Glutamatergic neuron (in vitro differentiated cells): ENCODE results near the gene PRDM16. TPM values are rescaled to one million over a fixed set of nuclear protein-coding genes. Genes with fewer than 3 reads are reported as not detected.

ENCODE experiments used
- DNase-seq: peaks from one replicate; pipeline ENCODE4 v3.0.0; 2022
- H3K27ac Mint-ChIP-seq: one replicate; pipeline ENCODE4 v1.8.0; 2020; ENCODE audit warnings: mild to moderate bottlenecking, mixed read lengths, inconsistent platforms; ENCODE audit not compliant: unreplicated experiment
- H3K27me3 Mint-ChIP-seq: one replicate; pipeline ENCODE4 v1.8.0; 2020; ENCODE audit warnings: mild to moderate bottlenecking, moderate library complexity, mixed read lengths, inconsistent platforms; ENCODE audit not compliant: unreplicated experiment
- H3K36me3 Mint-ChIP-seq: one replicate; pipeline ENCODE4 v1.8.0; 2020; ENCODE audit warnings: mild to moderate bottlenecking, mixed read lengths, inconsistent platforms; ENCODE audit not compliant: unreplicated experiment
- H3K4me1 Mint-ChIP-seq: one replicate; pipeline ENCODE4 v1.8.0; 2020; ENCODE audit warnings: mild to moderate bottlenecking, low read depth, mixed read lengths, inconsistent platforms; ENCODE audit not compliant: unreplicated experiment
- H3K4me3 Mint-ChIP-seq: one replicate; pipeline ENCODE4 v1.8.0; 2020; ENCODE audit warnings: mild to moderate bottlenecking, mixed read lengths, inconsistent platforms; ENCODE audit not compliant: unreplicated experiment
- H3K9me3 Mint-ChIP-seq: one replicate; pipeline ENCODE4 v1.8.0; 2020; ENCODE audit warnings: mild to moderate bottlenecking, moderate library complexity, mixed read lengths, inconsistent platforms; ENCODE audit not compliant: unreplicated experiment
- total RNA-seq: library from RNA; stranded (reverse); fragmentation: NEBNext Ultra II Directional; extraction: Animal tissue kit (Norgen Biotek cat#: 25700); gene quantifications from one replicate; pipeline ENCODE4 v1.2.1, GENCODE V29; 2021; ENCODE audit not compliant: unreplicated experiment
- TF ChIP-seq, protein P1 (sequence below): fragments of 200-600 bp; sonication (generic); IDR thresholded peaks from one replicate; pipeline ENCODE4 v1.5.0; 2021; ENCODE audit not compliant: partially characterized antibody, unreplicated experiment

The PRDM16 gene
- total RNA-seq, 1 donor from 2014 or later, result 0.07 TPM

DNA sequence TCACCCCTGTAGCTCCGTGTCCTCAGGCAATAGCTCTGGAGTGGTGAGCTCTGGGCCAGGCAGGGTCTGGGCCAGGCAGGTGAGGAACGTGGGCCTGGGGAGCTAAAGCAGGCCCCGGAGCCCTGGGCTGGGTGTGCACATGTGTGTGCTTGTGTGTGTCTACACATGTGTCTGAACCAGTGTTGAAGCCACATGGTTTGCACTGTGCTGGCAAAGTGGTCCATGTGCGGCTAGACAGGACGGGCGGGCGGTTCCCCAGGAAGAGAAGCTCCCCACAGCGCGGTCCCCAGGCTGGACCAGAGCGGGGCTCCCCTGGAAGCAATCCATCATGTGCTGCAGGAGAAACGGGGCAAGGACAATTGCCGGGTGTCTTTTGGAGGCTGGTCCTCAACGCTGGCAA lies 84.2 kb downstream of the PRDM16 start:
- TF ChIP-seq, protein P1, sequence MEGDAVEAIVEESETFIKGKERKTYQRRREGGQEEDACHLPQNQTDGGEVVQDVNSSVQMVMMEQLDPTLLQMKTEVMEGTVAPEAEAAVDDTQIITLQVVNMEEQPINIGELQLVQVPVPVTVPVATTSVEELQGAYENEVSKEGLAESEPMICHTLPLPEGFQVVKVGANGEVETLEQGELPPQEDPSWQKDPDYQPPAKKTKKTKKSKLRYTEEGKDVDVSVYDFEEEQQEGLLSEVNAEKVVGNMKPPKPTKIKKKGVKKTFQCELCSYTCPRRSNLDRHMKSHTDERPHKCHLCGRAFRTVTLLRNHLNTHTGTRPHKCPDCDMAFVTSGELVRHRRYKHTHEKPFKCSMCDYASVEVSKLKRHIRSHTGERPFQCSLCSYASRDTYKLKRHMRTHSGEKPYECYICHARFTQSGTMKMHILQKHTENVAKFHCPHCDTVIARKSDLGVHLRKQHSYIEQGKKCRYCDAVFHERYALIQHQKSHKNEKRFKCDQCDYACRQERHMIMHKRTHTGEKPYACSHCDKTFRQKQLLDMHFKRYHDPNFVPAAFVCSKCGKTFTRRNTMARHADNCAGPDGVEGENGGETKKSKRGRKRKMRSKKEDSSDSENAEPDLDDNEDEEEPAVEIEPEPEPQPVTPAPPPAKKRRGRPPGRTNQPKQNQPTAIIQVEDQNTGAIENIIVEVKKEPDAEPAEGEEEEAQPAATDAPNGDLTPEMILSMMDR, result no peak
- no peak for DNase-seq
- Mint-ChIP-seq H3K36me3 (no peaks in the 10 kb centered on the region), H3K27me3 (peaks cover 3% of the 10 kb centered on the region), H3K4me3 (no peak overlapping the region), H3K9me3 (peaks cover 3% of the 10 kb centered on the region), H3K27ac (no peak overlapping the region), H3K4me1 (peaks cover 22% of the 10 kb centered on the region)

- Mint-ChIP-seq H3K27ac (no peak overlapping the region), H3K9me3 (peaks cover 3% of the 10 kb centered on the region)
Measured at GRCh38 chr1:3153902-3154795, 85.1 kb downstream of the PRDM16 start.

DNA sequence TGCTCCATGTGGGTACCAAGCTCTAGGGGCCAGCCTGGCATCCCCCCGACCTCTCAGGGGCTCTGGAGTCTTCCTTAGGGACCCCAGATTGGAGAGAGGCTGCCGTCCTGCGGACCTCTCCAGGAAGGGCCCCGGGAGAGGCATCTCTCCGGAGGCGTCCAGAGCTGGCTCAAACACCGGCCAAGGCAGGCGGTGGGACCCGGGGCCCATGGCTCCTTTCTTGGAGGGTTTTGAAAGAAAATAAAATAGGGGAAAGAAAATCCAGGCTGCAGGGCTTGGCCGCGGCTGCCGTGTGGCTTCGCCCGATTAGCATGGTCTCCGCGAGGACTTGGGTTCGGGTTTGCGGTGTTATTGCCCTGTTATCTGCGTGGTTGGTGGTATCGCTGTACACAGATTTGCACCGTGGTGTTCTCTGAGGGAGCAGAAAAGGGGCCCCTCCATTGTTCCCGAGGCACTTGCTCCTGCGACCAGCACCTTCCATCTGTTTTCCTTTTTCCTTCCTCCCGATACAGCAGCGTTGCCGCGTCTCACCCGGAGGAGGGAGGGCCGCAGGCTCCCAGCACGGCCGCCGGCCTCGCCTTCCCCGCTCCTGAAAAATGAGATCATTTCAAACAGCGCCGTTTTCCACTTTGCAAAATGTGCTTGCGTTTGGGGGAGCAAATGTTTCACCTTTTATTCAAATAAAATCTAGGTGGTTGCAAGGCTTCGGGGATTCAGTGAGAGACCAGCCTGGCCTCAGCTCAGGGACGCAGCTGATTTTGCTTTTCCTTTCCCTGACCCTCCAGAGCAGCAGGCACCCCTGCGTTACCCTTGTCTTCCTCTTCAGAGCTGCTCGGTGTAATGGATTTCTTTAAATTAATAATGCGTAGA lies 86.3 kb downstream of the PRDM16 start:
- peaks cover 3% of the 10 kb centered on the region for H3K9me3 Mint-ChIP-seq
- peaks cover 23% of the 10 kb centered on the region for H3K4me1 Mint-ChIP-seq
- H3K36me3 Mint-ChIP-seq, result no peaks in the 10 kb centered on the region
- peak overlapping the region; percentile 28 for H3K27ac Mint-ChIP-seq
- TF ChIP-seq, protein P1, result no peak
- H3K4me3 Mint-ChIP-seq, result no peak overlapping the region
- no peak for DNase-seq
- H3K27me3 Mint-ChIP-seq, result peaks cover 4% of the 10 kb centered on the region

More at GRCh38 chr1:3153902-3154795, 85.1 kb downstream of the PRDM16 start:
- no peak for DNase-seq
- H3K4me1 Mint-ChIP-seq, result peaks cover 23% of the 10 kb centered on the region
- TF ChIP-seq, protein P1, result no peak
- H3K4me3 Mint-ChIP-seq, result no peak overlapping the region
- H3K36me3 Mint-ChIP-seq, result no peaks in the 10 kb centered on the region
- H3K27me3 Mint-ChIP-seq, result peaks cover 4% of the 10 kb centered on the region

DNA sequence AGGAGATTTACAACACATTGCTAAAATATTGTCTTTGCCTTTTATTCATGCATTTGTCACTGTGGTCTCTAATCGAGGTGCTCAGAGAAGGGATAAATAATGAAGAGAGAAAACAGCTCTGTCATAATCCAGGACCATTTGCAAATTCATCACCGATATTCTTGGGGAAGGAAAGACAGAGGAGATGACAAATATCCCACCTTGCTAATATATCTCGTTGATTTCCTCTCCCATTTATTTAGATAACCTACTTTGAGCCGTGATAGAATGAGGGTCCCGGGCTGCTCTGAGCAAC lies 86.9 kb downstream of the PRDM16 start:
- H3K36me3 Mint-ChIP-seq, result no peaks in the 10 kb centered on the region
- TF ChIP-seq, protein P1, result no peak
- H3K4me3 Mint-ChIP-seq, result peak overlapping the region; percentile 18
- H3K27ac Mint-ChIP-seq, result peak overlapping the region; percentile 28
- H3K4me1 Mint-ChIP-seq, result peaks cover 23% of the 10 kb centered on the region
- peaks cover 4% of the 10 kb centered on the region for H3K27me3 Mint-ChIP-seq
- no peak for DNase-seq
- peaks cover 3% of the 10 kb centered on the region for H3K9me3 Mint-ChIP-seq
